GM12801 (cell line): ENCODE measurements around the gene RNF157.

Experiments used
- TF ChIP-seq, protein P1 (sequence below): IDR thresholded peaks from one replicate; pipeline ENCODE4 v1.5.1; 2011; ENCODE audit warnings: control low read depth; ENCODE audit not compliant: insufficient read length; ENCODE audit errors: extremely low read depth

The RNF157 gene

DNA sequence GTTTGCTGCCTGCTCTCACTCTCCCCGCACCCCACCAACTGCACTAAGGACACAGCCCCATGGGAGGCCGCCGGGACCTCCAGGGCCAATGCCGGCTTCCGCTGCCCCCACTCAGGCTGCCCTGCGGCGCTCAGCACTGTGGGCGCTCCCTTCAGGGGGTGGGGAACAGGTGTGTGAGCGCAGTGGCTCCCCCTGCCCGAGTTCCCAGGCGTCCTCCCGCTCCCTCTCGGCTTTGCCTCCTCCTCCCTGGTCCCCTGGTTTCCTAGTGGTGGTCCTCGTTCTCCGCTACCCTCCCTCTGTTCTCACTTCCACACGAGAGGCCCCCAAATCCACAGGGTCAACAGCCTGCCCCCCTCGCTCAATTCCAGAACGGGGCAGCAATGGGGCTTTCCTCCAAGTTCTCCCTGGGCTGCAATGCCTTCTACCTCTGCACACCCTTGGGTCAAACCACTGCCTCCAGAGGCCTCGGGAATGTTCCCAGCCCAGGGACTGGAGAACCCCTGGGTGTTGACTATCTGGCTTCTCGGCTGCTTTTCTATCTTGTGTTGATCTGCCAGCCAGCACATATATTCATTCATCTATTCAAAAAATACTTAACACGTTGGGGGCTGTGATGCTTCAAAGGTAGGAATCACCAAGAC is 109.1 kb downstream of the RNF157 start:
- TF ChIP-seq, protein P1, sequence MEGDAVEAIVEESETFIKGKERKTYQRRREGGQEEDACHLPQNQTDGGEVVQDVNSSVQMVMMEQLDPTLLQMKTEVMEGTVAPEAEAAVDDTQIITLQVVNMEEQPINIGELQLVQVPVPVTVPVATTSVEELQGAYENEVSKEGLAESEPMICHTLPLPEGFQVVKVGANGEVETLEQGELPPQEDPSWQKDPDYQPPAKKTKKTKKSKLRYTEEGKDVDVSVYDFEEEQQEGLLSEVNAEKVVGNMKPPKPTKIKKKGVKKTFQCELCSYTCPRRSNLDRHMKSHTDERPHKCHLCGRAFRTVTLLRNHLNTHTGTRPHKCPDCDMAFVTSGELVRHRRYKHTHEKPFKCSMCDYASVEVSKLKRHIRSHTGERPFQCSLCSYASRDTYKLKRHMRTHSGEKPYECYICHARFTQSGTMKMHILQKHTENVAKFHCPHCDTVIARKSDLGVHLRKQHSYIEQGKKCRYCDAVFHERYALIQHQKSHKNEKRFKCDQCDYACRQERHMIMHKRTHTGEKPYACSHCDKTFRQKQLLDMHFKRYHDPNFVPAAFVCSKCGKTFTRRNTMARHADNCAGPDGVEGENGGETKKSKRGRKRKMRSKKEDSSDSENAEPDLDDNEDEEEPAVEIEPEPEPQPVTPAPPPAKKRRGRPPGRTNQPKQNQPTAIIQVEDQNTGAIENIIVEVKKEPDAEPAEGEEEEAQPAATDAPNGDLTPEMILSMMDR: no peak

DNA sequence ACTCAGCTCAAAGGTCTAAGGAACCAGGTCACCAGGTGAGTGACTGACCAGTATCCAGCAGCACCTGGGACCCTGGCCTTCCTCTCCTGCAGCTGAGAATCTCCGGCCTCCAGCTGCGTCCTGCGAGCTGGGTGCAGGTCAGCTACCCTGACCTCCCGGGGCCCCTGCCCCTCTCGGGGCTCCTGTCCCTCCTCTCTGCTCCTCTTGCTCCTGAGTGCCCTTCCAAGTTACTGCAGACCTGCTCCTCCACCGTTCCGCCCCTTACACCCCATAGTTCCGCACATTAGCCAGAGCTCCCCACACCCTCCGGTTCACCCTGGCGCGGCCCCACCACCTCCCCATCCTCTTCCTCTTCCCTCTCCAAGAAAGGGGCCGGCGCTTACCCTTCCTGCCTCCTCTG is 109.8 kb downstream of the RNF157 start:
- TF ChIP-seq, protein P1: no peak

DNA sequence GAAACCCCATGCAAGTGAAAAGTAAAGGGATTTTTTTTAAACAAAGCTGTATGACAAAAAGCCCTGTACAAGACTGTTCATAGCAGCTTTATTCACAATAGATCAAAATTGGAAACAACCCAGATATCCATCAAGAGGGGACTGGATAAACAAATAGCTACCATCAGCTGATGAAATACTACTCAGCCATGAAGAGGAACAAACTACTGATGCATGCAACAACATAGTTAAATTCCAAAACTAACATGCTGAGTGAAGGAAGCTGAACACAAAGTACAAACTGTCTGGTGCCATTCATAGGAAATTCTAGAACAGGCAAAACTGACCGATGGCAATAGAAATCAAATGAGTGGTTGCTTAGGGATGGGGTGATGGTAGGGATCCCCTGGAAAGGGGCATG is 114.4 kb downstream of the RNF157 start:
- TF ChIP-seq, protein P1: no peak

DNA sequence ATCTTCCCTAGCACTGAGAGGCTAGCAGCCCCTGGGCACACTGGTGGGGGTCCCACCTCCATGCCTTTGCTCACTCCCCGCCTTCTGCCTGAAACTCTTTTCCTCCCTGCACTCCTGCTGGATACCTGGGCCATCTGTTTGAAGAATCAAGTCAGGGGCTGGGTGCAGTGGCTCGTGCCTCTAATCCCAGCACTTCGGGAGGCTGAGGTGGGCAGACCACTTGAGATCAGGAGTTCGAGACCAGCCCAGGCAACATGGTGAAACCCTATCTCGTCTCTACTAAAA is 115.0 kb downstream of the RNF157 start:
- TF ChIP-seq, protein P1: no peak

DNA sequence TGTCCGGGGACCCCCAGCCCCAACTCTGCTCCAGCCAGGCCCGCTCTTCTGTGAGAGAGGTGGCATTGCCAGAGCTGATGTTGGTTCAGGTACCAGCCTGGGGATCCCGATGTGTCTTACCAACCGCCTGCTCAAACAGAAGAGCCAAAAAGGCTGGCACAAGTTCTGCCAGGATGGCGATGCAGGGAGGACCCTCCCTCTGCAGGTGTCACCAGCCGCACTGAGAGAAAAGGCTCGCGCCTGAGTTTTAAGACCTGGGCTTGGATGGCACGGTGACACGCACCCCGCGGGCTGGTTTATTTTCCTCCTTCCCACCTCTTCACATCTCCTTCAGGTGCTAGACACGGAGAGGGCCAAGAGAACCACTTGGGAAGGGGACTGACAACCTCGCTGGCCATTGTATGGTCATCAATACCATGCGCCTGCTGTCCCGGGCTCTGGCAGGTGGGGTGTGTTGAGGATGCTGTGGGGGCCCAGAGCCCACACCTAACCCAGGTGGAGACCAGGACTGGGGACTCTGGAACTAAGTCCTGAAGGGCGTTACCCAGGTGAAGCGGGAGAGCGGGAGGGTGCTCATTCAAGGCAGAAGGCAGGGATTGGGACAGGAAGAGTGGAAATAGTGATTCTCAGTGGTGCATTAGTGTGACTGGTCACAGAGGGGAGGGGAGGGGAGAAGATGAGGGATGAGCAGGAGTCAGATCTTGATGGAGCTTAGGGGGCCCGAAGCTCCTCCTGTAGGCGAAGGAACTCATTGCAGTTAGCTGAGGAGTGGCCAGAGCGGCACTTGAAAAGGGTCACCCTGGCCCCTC is 115.5 kb downstream of the RNF157 start:
- TF ChIP-seq, protein P1: no peak

DNA sequence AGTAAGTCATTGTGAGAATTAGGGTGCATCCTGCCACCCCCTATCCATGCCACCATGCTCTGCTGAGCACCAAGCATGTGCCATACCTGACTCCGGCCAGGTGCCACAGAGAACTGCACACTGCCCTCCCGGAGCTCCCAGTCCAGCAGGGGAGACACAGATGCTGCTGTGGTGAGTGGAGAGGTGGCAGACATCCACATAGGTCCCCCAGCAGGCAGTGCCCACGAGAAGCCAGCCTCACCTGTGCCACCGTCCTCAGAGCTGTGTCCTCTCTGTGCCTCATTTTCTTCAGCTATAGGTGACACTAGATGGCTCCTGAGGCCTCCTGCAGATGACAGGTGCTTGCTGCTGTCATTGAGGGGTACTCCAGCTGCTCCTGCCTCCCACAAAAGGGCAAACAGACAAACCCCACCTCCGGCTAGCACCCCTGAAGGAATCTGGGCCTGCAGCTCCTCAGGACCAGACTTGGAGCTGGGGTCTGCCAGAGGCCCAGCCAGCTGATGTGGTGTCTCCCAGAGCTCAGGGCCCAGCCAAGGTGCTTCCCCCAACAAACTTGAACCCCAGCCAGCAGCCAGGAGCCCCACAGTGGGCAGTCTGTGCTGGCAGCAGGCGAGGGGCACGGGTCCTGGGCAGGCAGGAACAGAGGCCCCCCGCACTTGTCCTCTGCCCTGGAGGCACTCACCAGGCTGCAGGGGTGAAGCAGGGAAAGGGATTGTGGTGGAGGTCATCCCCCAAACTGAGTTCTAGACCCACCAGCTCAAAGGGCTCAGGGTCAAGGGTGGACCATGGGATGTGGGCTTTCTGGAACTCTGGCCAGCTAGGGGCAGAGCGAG is 116.3 kb downstream of the RNF157 start:
- TF ChIP-seq, protein P1: no peak

DNA sequence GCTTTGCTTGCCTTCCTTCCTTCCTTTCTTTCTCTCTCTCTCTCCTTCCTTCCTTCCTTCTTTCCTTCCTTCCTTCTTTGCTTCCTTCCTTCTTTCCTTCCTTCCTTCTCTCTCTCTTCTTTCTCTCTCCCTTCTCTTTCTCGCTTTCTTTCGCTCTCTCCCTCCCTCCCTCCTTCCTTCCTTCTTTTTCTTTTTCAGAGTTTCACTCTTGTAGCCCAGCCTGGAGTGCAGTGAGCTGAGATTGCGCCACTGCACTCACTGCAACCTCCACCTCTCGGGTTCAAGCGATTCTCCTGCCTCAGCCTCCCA is 117.1 kb downstream of the RNF157 start:
- TF ChIP-seq, protein P1: no peak
